Nephron (organoid): ENCODE measurements around the gene SMPDL3A.
"Not testable (repeated sequence)": the region's sequence is repeated elsewhere in the genome, so short reads cannot be mapped to it uniquely, and the experiment has no call there.

Experiments used
- H3K27ac Mint-ChIP-seq, 3 experiments: 2 replicates each; pipeline ENCODE4 v1.8.0; 2020; ENCODE audit warnings: mixed read lengths in 3 of 3, mild to moderate bottlenecking in 2 of 3, moderate library complexity in 1 of 3
- H3K27me3 Mint-ChIP-seq: 2 replicates; pipeline ENCODE4 v1.8.0; 2021; ENCODE audit warnings: low read depth, mild to moderate bottlenecking, moderate library complexity, mixed read lengths
- H3K36me3 Mint-ChIP-seq: 2 replicates; pipeline ENCODE4 v1.8.0; 2020; ENCODE audit warnings: low read depth, mixed read lengths
- H3K4me1 Mint-ChIP-seq: 2 replicates; pipeline ENCODE4 v1.8.0; 2020; ENCODE audit warnings: mixed read lengths
- H3K4me3 Mint-ChIP-seq, 3 experiments: 2 replicates each; pipeline ENCODE4 v1.8.0; 2020; ENCODE audit warnings: mild to moderate bottlenecking in 3 of 3, mixed read lengths in 3 of 3, moderate library complexity in 2 of 3
- H3K9me3 Mint-ChIP-seq: 2 replicates; pipeline ENCODE4 v1.8.0; 2020; ENCODE audit warnings: mixed read lengths
- CTCF ChIP-seq, 3 experiments: fragments of 200-600 bp; sonication (generic); IDR thresholded peaks; one replicate each; pipeline ENCODE4 v1.5.0; 2021; ENCODE audit warnings: antibody characterized with exemption in 3 of 3; ENCODE audit not compliant: unreplicated experiment in 3 of 3

Gene SMPDL3A

DNA sequence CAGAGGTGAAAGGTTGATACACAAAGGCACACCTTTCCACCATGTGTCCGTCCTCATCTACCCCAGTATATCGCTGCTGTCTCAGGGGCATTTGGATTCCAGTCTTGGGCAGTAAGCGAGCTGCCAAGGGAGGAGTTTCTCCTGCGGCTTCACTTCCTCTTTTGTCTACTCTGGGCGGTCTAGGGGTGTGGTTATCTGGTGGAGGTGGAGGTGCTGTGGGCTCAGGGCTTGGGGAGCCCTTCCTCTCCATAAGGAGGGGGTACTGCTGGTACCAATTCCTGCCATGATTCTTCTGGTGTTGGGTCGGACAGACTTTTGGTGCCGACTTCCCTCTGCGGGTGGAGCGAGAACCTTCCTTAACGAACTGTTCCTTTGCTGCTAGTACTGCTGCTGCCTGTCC lies 41.5 kb upstream of the SMPDL3A start:
- no peak for TF ChIP-seq CTCF (IDR thresholded peaks at IDR 0.05; ENCODE audit: unreplicated experiment in 3 of 3)
- Mint-ChIP-seq H3K9me3 (peaks cover 8% of the 10 kb centered on the region), H3K27ac (no peak overlapping the region), H3K4me3 (no peak overlapping the region), H3K27me3 (peaks cover 5% of the 10 kb centered on the region), H3K36me3 (no peaks in the 10 kb centered on the region), H3K4me1 (peaks cover 18% of the 10 kb centered on the region)

GRCh38 chr6:122748945-122749344 lies 40.1 kb upstream of the SMPDL3A start:
- not testable (repeated sequence) for H3K27ac Mint-ChIP-seq, H3K36me3 Mint-ChIP-seq, H3K27me3 Mint-ChIP-seq, H3K9me3 Mint-ChIP-seq, H3K4me3 Mint-ChIP-seq
- H3K4me1 Mint-ChIP-seq: peaks cover 18% of the 10 kb centered on the region

DNA sequence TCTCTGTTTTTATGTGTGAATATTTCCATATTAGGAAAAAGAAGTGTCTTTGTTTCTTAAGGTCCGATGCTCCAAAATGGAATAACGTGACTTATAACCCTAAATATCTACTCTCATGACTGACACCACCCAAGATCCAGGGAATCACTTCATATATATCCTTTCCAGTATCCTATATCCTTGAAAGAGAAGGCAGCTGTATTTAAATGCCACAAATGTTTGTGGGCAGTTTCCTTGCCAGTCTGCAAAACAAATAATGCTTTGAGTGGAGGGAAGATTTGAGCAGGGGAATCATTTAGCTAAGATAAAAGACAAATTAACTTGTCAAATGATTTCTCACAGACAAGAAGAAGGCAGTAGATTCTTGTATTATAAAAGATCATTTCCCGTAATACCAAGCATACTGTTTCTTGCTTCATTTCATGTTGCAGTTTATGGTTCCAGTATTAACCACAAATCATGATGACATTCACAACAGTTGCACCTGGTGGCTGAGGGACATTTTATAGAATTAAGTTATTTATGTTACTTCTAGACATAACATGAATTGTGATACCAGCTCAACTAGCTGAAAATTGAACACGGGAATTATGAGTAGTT lies 39.5 kb upstream of the SMPDL3A start:
- Mint-ChIP-seq H3K4me1 (peaks cover 18% of the 10 kb centered on the region), H3K27ac (peak overlapping the region in 1 of 3 experiments; percentile 3), H3K36me3 (no peaks in the 10 kb centered on the region), H3K4me3 (no peak overlapping the region), H3K27me3 (peaks cover 5% of the 10 kb centered on the region), H3K9me3 (peaks cover 8% of the 10 kb centered on the region)
- no peak for TF ChIP-seq CTCF (IDR thresholded peaks at IDR 0.05; ENCODE audit: unreplicated experiment in 3 of 3)

DNA sequence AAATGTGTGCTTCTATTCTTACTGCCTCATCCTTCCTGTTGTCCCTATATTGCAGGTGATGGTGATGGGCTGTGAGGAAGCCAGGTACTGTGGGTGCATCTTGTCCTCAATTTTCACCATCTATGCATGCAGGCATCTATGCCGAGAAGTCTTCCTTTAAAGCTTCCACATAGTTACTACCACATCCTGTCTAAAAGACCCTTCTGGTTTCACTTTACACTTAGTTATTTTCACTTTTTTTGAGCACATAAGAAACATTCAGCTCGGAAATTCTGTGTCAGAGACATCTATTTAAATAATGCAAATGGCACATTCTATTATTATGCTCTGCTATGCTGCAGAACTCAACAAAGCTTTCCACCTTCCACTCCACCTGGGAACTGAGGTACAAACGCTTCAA lies 37.7 kb upstream of the SMPDL3A start:
- no peak overlapping the region for H3K27ac Mint-ChIP-seq
- H3K27me3 Mint-ChIP-seq: peaks cover 5% of the 10 kb centered on the region
- H3K4me3 Mint-ChIP-seq: no peak overlapping the region
- H3K36me3 Mint-ChIP-seq: no peaks in the 10 kb centered on the region
- H3K9me3 Mint-ChIP-seq: peaks cover 8% of the 10 kb centered on the region
- H3K4me1 Mint-ChIP-seq: peaks cover 18% of the 10 kb centered on the region
- no peak for TF ChIP-seq CTCF (IDR thresholded peaks at IDR 0.05; ENCODE audit: unreplicated experiment in 3 of 3)

- no peak for TF ChIP-seq CTCF (IDR thresholded peaks at IDR 0.05; ENCODE audit: unreplicated experiment in 3 of 3)
- peaks cover 18% of the 10 kb centered on the region for H3K4me1 Mint-ChIP-seq
Measured at GRCh38 chr6:122752459-122752858, 36.6 kb upstream of the SMPDL3A start.

GRCh38 chr6:122753000-122753687 lies 35.9 kb upstream of the SMPDL3A start:
- H3K9me3 Mint-ChIP-seq: peaks cover 6% of the 10 kb centered on the region
- no peak overlapping the region for H3K27ac Mint-ChIP-seq
- TF ChIP-seq CTCF (IDR thresholded peaks at IDR 0.05; ENCODE audit: unreplicated experiment in 3 of 3): no peak
- H3K36me3 Mint-ChIP-seq: no peaks in the 10 kb centered on the region
- H3K4me3 Mint-ChIP-seq: no peak overlapping the region
- H3K4me1 Mint-ChIP-seq: peaks cover 18% of the 10 kb centered on the region
- H3K27me3 Mint-ChIP-seq: no peaks in the 10 kb centered on the region

More at GRCh38 chr6:122752459-122752858, 36.6 kb upstream of the SMPDL3A start:
- Mint-ChIP-seq H3K27ac (no peak overlapping the region), H3K4me3 (no peak overlapping the region), H3K36me3 (no peaks in the 10 kb centered on the region), H3K27me3 (no peaks in the 10 kb centered on the region), H3K9me3 (peaks cover 8% of the 10 kb centered on the region)
